ENCODE data around the gene HTR4. TPM values are rescaled to one million over a fixed set of nuclear protein-coding genes. Genes with fewer than 3 reads are reported as not detected.

HTR4 gene
- polyA plus RNA-seq, 3 donors, result not detected

GRCh38 chr5:148599187-148599586 is 55.1 kb downstream of the HTR4 start:
- Histone ChIP-seq H3K36me3 (replicated peaks in 1 of 2; ENCODE audit: control insufficient read depth in 1 of 2, insufficient read depth in 2 of 2, low read length in 2 of 2) (no peaks in the 10 kb centered on the region), H3K9ac (ENCODE audit: insufficient read depth, low read length, poor library complexity, severe bottlenecking) (no peak overlapping the region), H4K20me1 (ENCODE audit: insufficient read depth, low read length) (no peaks in the 10 kb centered on the region), H3K9me3 (replicated peaks in 1 of 2; ENCODE audit: control insufficient read depth in 1 of 2, insufficient read depth in 1 of 2, low read length in 2 of 2) (peaks cover 0 to 3% of the 10 kb centered on the region in 2 donors), H2AFZ (ENCODE audit: insufficient read depth, low read depth, low read length, poor library complexity, severe bottlenecking) (no peak overlapping the region), H3K27ac (ENCODE audit: low read depth in 1 of 2, low read length in 2 of 2) (no peak overlapping the region), H3K4me2 (replicated peaks; ENCODE audit: extremely low read depth, low read length, poor library complexity, severe bottlenecking) (no peak overlapping the region), H3K4me1 (ENCODE audit: control insufficient read depth in 1 of 2, insufficient read depth in 2 of 2, low read length in 2 of 2) (no peaks in the 10 kb centered on the region), H3K27me3 (ENCODE audit: control insufficient read depth in 2 of 2, insufficient read depth in 2 of 2, low read length in 2 of 2) (no peaks in the 10 kb centered on the region), H3K79me2 (ENCODE audit: insufficient read depth, low read length) (no peaks in the 10 kb centered on the region), H3K4me3 (replicated peaks in 1 of 3; ENCODE audit: low read depth in 2 of 3, low read length in 3 of 3) (no peak overlapping the region)
- Mint-ChIP-seq H3K27ac (no peak overlapping the region), H3K36me3 (no peaks in the 10 kb centered on the region), H3K9me3 (peaks cover 0 to 13% (median 4%) of the 10 kb centered on the region in 7 donors), H3K4me3 (no peak overlapping the region), H3K4me1 (no peaks in the 10 kb centered on the region), H3K27me3 (ENCODE audit: low read depth in 3 of 3) (peaks cover 0 to 2% (median 1%) of the 10 kb centered on the region in 3 donors)
- no peak for DNase-seq
- intact Hi-C loops (cut with micrococcal nuclease), result no loop called here
- no CpG with 5 or more reads among the region's 1 CpG for WGBS (ENCODE audit: insufficient coverage)
- TF ChIP-seq, protein P1, sequence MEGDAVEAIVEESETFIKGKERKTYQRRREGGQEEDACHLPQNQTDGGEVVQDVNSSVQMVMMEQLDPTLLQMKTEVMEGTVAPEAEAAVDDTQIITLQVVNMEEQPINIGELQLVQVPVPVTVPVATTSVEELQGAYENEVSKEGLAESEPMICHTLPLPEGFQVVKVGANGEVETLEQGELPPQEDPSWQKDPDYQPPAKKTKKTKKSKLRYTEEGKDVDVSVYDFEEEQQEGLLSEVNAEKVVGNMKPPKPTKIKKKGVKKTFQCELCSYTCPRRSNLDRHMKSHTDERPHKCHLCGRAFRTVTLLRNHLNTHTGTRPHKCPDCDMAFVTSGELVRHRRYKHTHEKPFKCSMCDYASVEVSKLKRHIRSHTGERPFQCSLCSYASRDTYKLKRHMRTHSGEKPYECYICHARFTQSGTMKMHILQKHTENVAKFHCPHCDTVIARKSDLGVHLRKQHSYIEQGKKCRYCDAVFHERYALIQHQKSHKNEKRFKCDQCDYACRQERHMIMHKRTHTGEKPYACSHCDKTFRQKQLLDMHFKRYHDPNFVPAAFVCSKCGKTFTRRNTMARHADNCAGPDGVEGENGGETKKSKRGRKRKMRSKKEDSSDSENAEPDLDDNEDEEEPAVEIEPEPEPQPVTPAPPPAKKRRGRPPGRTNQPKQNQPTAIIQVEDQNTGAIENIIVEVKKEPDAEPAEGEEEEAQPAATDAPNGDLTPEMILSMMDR (IDR thresholded peaks at IDR 0.05), result no peak

- H3K27ac Mint-ChIP-seq, result no peak overlapping the region
- Histone ChIP-seq H3K27me3 (ENCODE audit: control insufficient read depth in 2 of 2, insufficient read depth in 2 of 2, low read length in 2 of 2) (no peaks in the 10 kb centered on the region), H3K4me3 (replicated peaks in 1 of 3; ENCODE audit: low read depth in 2 of 3, low read length in 3 of 3) (no peak overlapping the region), H3K4me1 (ENCODE audit: control insufficient read depth in 1 of 2, insufficient read depth in 2 of 2, low read length in 2 of 2) (no peaks in the 10 kb centered on the region), H3K4me2 (replicated peaks; ENCODE audit: extremely low read depth, low read length, poor library complexity, severe bottlenecking) (no peak overlapping the region), H3K79me2 (ENCODE audit: insufficient read depth, low read length) (no peaks in the 10 kb centered on the region), H3K9me3 (replicated peaks in 1 of 2; ENCODE audit: control insufficient read depth in 1 of 2, insufficient read depth in 1 of 2, low read length in 2 of 2) (peaks cover 0 to 3% of the 10 kb centered on the region in 2 donors), H2AFZ (ENCODE audit: insufficient read depth, low read depth, low read length, poor library complexity, severe bottlenecking) (no peak overlapping the region), H4K20me1 (ENCODE audit: insufficient read depth, low read length) (no peaks in the 10 kb centered on the region), H3K36me3 (replicated peaks in 1 of 2; ENCODE audit: control insufficient read depth in 1 of 2, insufficient read depth in 2 of 2, low read length in 2 of 2) (no peaks in the 10 kb centered on the region), H3K9ac (ENCODE audit: insufficient read depth, low read length, poor library complexity, severe bottlenecking) (no peak overlapping the region), H3K27ac (ENCODE audit: low read depth in 1 of 2, low read length in 2 of 2) (no peak overlapping the region)
- peaks cover 0 to 13% (median 4%) of the 10 kb centered on the region in 7 donors for H3K9me3 Mint-ChIP-seq
- no peak for DNase-seq
- H3K4me1 Mint-ChIP-seq, result no peaks in the 10 kb centered on the region
- no peak overlapping the region for H3K4me3 Mint-ChIP-seq
- no peaks in the 10 kb centered on the region for H3K36me3 Mint-ChIP-seq
- TF ChIP-seq, protein P1 (IDR thresholded peaks at IDR 0.05), result no peak
- WGBS (ENCODE audit: insufficient coverage), result 100% methylated on average over 3 of the region's 5 CpGs
- intact Hi-C loops (cut with micrococcal nuclease), result no loop called here
- peaks cover 0 to 2% (median 1%) of the 10 kb centered on the region in 3 donors for H3K27me3 Mint-ChIP-seq (ENCODE audit: low read depth in 3 of 3)
Measured at GRCh38 chr5:148595697-148596096, 58.6 kb downstream of the HTR4 start.
